ENCODE data around the gene MMEL1. TPM values are rescaled to one million over a fixed set of nuclear protein-coding genes. Genes with fewer than 3 reads are reported as not detected.
"Not testable (repeated sequence)": the region's sequence is repeated elsewhere in the genome, so short reads cannot be mapped to it uniquely, and the experiment has no call there.

Gene MMEL1
- total RNA-seq, 6 experiments from 2014 or later = 1.2 to 2.0 TPM; not detected in 4

- DNase-seq (no peak), ATAC-seq (no peak)
- no peak overlapping the region for H3K27ac ChIP-seq
- 83% methylated on average over 14 of the region's 17 CpGs for WGBS (ENCODE audit: insufficient coverage, low coverage, low lambda C conversion rate, missing lambda C conversion rate)
- intact Hi-C loops (cut with DNase I) = loop anchor here in 1 of 2 donors (10.0 kb wide), 1 partner anchor 76 kb away; no protein-coding TSS in a partner anchor
- H3K4me3 ChIP-seq = no peak overlapping the region
- H3K36me3 ChIP-seq = no peaks in the 10 kb centered on the region
- no peaks in the 10 kb centered on the region for H3K27me3 ChIP-seq
- no peaks in the 10 kb centered on the region for H3K4me1 ChIP-seq
- H3K9me3 ChIP-seq = peaks cover 0 to 8% (median 0%) of the 10 kb centered on the region in 4 donors
- TF ChIP-seq CTCF (IDR thresholded peaks at IDR 0.05) (no peak), POLR2A (IDR thresholded peaks at IDR 0.05) (no peak)
Observed at GRCh38 chr1:2569060-2569459, 63.8 kb downstream of the MMEL1 start.

- not testable (repeated sequence) for H3K36me3 ChIP-seq, DNase-seq, H3K27ac ChIP-seq, H3K27me3 ChIP-seq, H3K4me1 ChIP-seq, ATAC-seq, H3K4me3 ChIP-seq, H3K9me3 ChIP-seq
- intact Hi-C loops (cut with DNase I) = loop anchor here in 1 of 2 donors (10.0 kb wide), 1 partner anchor 76 kb away; no protein-coding TSS in a partner anchor
- 60% methylated on average over 1 of the region's 17 CpGs for WGBS (ENCODE audit: insufficient coverage, low coverage, low lambda C conversion rate, missing lambda C conversion rate)
Observed at GRCh38 chr1:2568187-2568816, 64.5 kb downstream of the MMEL1 start.

GRCh38 chr1:2567083-2567679 is 65.6 kb downstream of the MMEL1 start:
- H3K4me1 ChIP-seq = no peaks in the 10 kb centered on the region
- intact Hi-C loops (cut with DNase I) = loop anchor here in 1 of 2 donors (10.0 kb wide), 1 partner anchor 78 kb away; no protein-coding TSS in a partner anchor
- H3K9me3 ChIP-seq = no peaks in the 10 kb centered on the region
- no peak for TF ChIP-seq CTCF (IDR thresholded peaks at IDR 0.05)
- TF ChIP-seq POLR2A (IDR thresholded peaks at IDR 0.05) = no peak
- WGBS (ENCODE audit: insufficient coverage, low coverage, low lambda C conversion rate, missing lambda C conversion rate) = 75% methylated on average over 4 of the region's 16 CpGs
- H3K36me3 ChIP-seq = no peaks in the 10 kb centered on the region
- H3K4me3 ChIP-seq = no peak overlapping the region
- ATAC-seq (no peak), DNase-seq (no peak)
- H3K27ac ChIP-seq = no peak overlapping the region
- no peaks in the 10 kb centered on the region for H3K27me3 ChIP-seq

- H3K9me3 ChIP-seq = no peaks in the 10 kb centered on the region
- no peak overlapping the region for H3K4me3 ChIP-seq
- H3K27me3 ChIP-seq = no peaks in the 10 kb centered on the region
- H3K36me3 ChIP-seq = no peaks in the 10 kb centered on the region
- H3K4me1 ChIP-seq = no peaks in the 10 kb centered on the region
- TF ChIP-seq CTCF (IDR thresholded peaks at IDR 0.05) (no peak), POLR2A (IDR thresholded peaks at IDR 0.05) (no peak)
- no peak overlapping the region for H3K27ac ChIP-seq
- 74% methylated on average over 16 of the region's 34 CpGs for WGBS (ENCODE audit: insufficient coverage, low coverage, low lambda C conversion rate, missing lambda C conversion rate)
- DNase-seq (no peak), ATAC-seq (no peak)
- intact Hi-C loops (cut with DNase I) = loop anchor here in 1 of 2 donors (10.0 kb wide), 1 partner anchor 78 kb away; no protein-coding TSS in a partner anchor
Observed at GRCh38 chr1:2566101-2567045, 66.4 kb downstream of the MMEL1 start.

All from right lobe of liver (tissue), 6 donors.